GM21717 (cell line): ENCODE results near the gene TNFRSF4.
"Not testable (repeated sequence)": the region's sequence is repeated elsewhere in the genome, so short reads cannot be mapped to it uniquely, and the experiment has no call there.

Experiments
- ATAC-seq: cut with Tn5 transposase; IDR thresholded peaks from one replicate; pipeline ENCODE4 v1.9.1; 2021; ENCODE audit warnings: mild to moderate bottlenecking, moderate library complexity; ENCODE audit not compliant: unreplicated experiment

TNFRSF4 gene

GRCh38 chr1:1204425-1204920, 9.5 kb downstream of the TNFRSF4 start:
- no peak for ATAC-seq

GRCh38 chr1:1203561-1204424, 10.2 kb downstream of the TNFRSF4 start:
- no peak for ATAC-seq

GRCh38 chr1:1202831-1203560, 11.0 kb downstream of the TNFRSF4 start:
- no peak for ATAC-seq

- ATAC-seq, result no peak
These were observed 12.8 kb downstream of the TNFRSF4 start for GRCh38 chr1:1200876-1201810.

GRCh38 chr1:1199961-1200875, 13.7 kb downstream of the TNFRSF4 start:
- no peak for ATAC-seq

GRCh38 chr1:1199141-1199960, 14.6 kb downstream of the TNFRSF4 start:
- no peak for ATAC-seq

GRCh38 chr1:1198423-1199140, 15.4 kb downstream of the TNFRSF4 start:
- no peak for ATAC-seq

GRCh38 chr1:1197551-1198422, 16.2 kb downstream of the TNFRSF4 start:
- no peak for ATAC-seq

- ATAC-seq, result no peak
These were observed 16.8 kb downstream of the TNFRSF4 start for GRCh38 chr1:1197188-1197500.

GRCh38 chr1:1196431-1197187, 17.3 kb downstream of the TNFRSF4 start:
- ATAC-seq, result no peak

- ATAC-seq, result not testable (repeated sequence)
These were observed 18.2 kb downstream of the TNFRSF4 start for GRCh38 chr1:1195726-1196125.

- no peak for ATAC-seq
These were observed 19.2 kb downstream of the TNFRSF4 start for GRCh38 chr1:1194723-1195122.

- ATAC-seq, result no peak
These were observed 22.2 kb downstream of the TNFRSF4 start for GRCh38 chr1:1191734-1192133.

- ATAC-seq, result no peak
These were observed 24.8 kb downstream of the TNFRSF4 start for GRCh38 chr1:1189111-1189510.

GRCh38 chr1:1187938-1188337, 26.0 kb downstream of the TNFRSF4 start:
- no peak for ATAC-seq

- no peak for ATAC-seq
These were observed 28.7 kb downstream of the TNFRSF4 start for GRCh38 chr1:1185101-1185765.
